GM18502 (cell line): ENCODE results near the gene ABCC11.

Experiments
- ATAC-seq: cut with Tn5 transposase; IDR thresholded peaks from one replicate; pipeline ENCODE4 v1.9.1; 2021; ENCODE audit warnings: mild to moderate bottlenecking; ENCODE audit not compliant: unreplicated experiment, poor library complexity

The ABCC11 gene

DNA sequence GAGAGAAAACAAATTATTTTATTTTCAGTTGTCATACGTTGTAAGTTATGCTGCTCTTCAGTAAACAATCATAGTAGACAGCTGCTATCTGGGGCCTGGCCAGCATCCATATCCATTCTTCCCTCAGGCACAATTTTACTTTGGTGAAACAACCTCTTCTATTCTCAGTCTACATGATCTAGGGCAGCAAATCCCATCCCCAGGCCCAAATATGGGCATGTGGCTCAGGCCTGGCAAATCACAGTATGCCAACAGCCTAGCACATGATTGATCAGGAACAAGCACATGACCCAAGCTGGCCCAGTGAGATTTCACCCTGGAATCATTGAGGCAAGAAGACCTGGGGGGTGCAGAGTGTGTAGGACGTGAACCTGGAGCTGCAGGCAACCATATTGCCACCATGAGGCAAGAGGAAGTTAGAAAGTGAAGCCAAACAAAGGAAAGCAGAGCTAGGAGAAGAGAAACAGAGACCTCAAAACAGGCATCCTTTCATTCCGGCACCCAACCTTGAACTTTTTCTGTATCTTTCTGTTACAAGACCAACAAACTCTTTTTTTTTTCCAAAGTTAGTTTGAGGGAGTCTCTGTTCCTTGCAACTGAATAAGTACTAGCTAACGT is 81.3 kb downstream of the ABCC11 start:
- ATAC-seq, result no peak

DNA sequence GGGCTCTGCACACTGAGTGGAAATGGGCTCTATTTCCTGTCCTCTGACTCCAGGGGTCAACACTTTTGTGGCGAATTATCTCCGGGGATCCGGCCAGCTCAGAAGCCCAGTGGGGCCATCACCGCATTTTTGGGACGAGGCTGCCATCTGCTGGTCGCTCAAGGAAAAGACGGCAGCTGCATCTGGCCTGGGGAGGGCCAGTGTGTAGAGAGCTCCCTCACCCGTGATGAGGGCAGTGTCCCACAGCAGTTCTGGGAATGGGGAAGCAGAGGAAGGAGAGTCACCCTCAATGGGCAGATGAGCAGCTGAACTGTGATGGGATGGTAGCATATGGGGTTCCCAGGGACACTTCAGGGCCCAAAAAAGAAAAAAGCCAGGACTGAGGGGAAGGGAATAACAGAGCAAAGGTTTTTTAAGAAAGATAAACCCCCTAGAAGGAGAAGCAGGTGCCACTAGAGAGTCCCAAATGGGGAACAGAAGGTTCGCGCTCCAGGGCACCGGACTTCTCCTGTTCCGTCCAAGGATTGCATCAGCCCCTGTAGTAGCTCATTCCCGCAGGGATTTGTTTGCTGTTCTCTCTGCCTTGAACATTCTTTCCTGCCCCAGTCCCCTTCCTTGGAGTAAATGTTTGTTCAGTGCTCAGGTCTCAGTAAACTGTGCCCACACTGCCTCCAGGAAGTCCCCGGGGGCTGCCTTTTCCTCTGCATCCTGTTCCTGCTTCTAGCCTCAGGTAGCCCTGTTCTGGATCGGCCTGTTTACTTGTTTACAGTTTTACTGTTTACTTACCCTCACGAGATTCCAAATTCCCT is 82.2 kb downstream of the ABCC11 start:
- peak; percentile 85 for ATAC-seq

DNA sequence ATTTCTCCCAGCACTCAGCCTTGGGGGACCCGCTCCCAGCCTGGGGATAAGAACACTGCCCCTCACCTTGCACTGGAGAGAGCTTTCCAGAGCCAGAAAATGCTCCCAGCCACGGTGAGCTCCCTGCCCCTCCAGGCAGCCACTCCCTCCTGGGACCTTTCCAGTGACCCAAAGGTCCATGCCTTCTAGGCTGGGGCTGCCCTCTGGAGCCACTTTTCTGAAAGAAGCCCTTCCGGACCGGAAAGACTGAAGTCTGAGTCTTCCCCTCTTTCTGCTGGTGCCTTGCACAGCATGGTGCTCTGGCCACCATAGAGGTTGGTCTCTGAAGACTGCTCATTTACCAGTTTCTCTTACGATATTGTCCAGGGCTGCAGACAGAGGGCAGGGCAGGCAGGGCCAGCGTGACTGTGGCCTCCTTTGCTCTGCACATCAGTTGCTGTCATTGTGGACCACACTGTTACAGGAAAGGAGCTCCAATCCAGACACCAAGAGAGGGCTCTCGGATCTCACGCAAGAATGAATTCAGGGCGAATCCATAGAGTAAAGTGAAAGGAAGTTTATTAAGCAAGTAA is 84.4 kb downstream of the ABCC11 start:
- ATAC-seq, result no peak

DNA sequence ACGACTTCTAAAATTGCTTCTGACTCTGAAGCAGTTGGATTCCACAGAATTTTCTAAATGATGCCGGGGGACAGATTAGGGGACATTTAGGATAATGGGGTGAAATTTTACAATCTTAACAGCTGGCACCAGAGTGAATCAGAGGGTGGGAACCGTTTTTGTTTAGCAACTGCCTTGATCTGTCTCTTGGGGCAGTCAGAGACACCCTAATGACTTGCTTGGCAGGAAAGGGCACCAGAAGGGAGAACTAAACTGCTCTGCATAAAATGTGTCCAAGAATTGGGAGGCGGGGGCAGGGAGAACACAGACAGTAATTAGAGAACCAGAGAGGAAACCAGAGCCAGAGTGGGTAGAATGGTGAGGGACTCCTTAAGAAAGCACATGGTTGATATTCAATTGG is 85.4 kb downstream of the ABCC11 start:
- ATAC-seq, result no peak

DNA sequence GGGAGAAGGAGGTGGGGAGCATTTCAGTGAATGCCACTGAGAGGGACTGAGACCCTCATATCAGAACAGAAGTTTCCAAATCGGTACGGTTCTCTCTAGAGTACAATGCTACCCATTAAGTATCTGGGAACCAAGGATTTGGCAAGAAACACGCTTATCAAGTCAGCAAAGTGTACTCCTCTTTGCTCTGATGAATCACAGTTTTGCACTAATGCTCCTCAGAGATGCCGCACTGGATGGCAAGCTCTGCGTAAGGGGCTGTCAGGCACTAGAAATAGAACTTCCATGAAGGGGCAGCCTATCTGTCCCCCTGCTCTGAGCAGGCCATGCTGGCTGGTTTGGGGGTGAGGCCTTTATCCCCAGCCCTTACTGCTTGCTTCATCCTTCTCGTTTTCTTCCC is 86.8 kb downstream of the ABCC11 start:
- ATAC-seq, result no peak

DNA sequence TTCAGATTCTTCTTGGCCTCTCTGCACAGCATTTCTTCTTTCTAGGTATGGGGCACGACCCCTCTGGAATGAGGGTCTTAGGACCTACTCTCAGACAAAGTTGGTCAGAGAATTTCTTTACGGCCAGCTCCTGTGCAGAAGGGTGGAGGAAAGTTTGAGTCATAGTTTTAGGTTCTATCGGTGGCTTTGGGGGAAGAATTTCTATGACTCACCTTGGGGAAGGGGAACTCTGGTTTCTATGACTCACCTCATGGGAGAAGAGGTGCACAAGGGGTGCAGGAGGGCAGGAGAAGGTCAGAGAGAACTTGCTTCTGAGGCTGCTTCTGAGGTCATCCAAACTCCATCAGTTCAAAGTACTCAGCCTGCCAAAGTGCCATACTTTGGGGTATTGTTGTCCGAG is 89.0 kb downstream of the ABCC11 start:
- ATAC-seq, result peak; percentile 83

DNA sequence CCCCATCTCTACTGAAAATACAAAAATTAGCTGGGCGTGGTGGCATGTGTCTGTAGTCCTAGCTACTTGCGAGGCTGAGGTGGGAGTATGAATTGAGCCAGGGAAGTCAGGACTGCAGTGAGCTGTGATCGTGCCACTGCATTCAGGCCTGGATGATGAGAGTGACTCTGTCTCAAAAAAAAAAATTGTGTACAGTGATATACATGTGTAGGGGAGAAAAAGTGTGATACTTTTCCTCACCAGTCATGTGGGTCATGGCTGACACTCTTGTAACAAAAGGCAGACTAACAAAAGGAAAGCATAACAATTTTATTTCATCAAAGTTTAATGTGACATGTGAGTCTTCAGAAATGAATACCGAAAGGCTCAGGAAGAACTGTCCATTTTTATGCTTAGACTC is 89.5 kb downstream of the ABCC11 start:
- no peak for ATAC-seq

DNA sequence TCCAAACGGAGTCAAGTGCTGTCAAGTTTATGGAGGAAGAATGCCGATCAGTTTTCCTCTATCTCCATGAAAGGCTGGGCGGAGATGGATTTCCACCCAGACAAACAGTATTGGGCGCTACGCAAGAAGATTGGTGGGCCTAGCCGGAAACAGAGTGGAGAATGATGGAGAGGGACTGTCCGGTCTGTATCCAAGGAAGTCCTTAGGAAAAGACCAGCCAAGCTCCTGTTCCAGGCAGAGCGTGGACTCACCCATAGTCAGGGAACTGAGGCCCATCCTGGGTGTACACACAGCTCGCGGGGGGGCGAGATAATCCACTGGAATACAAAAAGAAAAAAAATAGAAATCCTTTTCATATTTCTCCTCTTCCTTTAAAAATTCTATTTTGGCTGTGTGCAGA is 90.0 kb downstream of the ABCC11 start:
- ATAC-seq, result no peak

DNA sequence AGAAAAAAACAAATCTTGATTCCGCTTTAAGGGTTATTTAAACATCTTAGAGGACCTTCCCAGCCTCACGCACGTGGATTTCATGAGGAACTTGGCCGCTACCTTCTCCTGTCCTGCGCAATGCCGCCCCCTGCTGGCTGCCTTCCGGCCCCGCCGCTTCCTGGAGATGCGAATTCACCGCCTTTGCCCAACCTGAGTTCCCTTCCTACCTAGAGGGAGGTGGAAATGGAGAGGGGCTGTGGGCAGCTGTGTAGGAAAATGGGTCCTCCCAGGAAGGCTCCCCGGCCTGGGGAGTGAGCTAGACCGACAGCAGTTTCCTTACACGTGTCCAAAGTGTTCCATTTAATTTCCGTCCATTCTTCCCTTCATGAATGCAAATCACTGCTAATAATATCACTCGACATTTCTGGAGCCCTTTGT is 90.5 kb downstream of the ABCC11 start:
- ATAC-seq, result no peak

DNA sequence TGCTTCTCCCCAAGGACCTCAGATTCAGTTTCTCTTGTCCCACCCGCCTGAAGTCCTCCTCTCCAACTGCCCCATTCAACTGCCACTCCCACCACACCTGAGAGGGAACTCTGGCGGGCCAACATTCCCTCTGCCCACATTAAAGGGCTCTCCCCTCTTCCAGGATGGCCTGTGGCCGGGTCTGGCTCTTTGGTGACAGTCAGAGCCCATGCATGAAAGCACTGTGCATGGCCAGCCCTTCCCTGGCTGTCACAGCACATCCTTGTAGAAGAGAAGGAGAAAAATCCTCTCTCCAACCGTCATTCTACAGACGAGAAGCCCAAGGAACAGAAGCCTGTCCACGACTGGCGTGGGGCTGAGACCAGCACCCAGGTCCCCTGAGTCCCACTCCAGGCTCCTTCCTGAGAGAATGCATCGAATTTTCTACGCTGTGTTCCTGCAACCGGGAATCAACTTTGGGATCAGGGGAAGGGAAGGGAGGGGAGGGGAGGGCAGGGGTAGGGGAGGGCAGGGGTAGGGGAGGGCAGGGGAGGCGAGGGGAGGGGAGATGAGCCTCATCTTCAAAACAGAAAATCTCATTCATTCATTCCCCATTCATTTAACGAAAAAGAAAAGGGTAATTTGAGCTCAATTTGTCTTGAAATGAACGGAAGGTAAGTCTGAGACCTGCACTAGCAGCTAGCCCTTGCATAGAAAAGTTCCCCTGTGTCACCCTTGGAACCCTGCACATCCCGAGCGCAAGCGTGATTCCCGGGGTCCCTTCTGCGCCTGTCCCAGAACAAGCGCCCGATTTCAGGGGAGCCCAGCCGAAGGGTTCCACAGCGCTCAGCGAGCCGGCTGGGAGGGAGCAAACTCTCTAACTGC is 91.2 kb downstream of the ABCC11 start, which contains the start of gene ABCC12:
TSS of gene ABCC12 (minus strand) at position 68 of the 864 bp plus-strand sequence. CDS start 9,569 bp downstream, outside the sequence.
- ATAC-seq, result no peak

DNA sequence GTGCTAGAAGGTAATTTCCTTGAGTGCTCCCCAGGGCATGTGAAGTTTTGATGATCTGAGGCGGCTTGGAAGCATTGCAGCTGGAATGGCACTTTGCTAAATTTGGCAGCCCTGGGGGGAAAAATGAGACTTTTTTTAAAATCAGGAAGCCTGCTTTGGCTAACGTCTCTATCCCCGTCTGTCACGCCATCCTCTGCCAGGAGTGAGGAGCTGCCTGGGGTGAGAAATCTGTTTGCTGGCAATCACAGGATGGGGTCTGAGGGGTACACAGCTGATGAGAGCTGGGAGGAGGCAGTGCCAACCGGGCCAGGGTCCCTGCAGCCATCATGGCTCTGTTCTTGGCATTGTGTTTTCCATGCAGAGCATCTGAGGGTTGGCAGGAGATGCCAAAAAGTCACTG is 93.6 kb downstream of the ABCC11 start:
- ATAC-seq, result no peak

DNA sequence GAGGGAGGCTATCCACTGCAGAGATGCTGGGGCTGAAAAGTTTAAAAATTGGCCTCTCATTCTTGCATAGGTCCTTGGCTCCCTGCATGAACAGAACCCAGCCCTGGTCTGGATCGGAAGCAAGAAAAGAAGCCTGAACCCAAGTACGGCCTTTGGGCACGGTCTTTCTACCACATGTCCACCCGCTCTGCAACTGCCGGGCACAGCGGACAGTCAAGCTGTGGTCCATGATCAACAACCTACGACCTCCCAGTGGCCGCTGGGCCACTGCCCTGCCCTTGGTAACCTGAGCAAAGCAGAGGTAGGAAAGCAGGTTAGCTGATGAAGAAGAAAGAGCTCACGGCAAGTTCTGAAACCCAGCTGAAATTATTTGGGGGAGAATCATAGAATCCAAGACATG is 95.1 kb downstream of the ABCC11 start:
- no peak for ATAC-seq

DNA sequence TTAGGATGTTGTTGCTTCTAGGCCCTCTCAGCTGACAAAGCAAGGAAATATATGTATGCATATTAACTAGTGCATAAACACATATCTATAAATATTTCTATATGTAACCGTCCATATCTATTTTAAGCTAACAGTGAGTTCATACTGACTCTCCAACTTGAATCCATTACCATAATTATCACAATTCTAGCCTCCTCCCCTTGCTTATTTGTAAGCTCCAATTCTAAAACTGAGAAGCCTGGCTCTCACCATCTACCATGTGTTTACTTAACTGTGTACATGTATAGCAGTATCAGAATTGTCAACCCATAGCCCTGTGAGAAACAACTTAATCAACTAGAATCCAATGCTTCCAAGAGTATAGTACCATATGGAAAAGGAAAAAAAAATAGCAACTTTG is 96.6 kb downstream of the ABCC11 start:
- ATAC-seq, result no peak

DNA sequence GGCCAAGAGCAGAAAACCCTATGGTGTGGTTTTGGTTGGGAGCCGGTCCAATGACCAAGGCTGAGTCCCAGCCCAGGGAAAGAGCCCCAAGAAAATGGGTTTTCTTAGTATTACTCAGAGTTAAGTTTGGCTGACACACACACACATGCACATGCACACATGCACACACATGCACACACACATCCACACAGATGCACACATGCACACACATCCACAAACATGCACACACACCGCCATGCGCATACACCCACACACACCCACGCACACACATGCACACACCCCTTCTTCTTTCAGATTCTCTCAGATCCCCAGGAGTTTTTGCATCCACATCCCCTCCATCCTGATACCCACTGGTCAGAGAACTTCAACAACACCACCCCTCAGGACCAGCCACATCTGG is 100.6 kb downstream of the ABCC11 start:
- no peak for ATAC-seq

DNA sequence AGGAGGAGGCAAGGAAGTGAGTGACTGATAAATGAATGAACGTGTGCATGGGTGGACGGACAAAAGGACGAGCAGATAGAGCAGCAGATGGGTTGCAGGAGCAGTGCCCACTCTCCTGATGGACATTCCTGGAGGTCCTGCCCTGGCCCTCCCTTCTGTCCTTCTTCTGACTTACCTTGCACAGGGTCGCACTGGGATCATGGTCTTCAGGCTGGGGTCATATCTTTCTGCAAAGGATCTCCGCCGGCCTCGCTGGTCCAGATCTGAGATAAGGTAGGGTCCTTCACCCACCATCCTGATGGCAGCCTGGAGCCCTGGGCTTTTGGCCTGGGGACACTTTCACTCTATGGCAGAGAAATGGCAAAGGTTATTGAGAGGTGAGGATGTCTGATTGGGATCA is 101.2 kb downstream of the ABCC11 start:
- ATAC-seq, result no peak

DNA sequence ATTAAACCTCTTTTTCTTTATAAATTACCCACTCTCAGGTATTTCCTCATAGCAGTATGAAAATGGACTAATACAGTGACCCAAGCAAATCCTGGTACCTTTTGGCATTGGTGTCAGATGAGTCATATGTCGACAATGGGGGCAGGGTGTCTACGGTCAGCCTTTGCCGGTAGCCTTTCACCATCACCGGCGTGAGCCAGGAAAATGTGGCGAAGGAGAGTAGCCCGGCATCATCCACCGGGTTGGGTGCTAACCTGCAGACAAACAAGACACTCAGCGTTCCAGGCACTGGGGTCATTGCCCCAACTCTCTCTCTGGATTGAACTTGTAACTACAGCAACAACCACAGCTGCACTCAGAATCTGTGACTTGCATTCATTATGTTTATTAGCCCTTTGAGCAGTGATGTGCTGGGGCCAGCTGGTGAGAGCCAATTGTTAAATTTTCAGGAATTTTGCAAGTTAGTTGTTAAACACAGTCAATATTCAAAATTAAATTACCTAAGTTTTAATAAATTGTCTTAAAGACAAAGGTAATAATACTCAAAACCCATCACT is 103.4 kb downstream of the ABCC11 start:
- ATAC-seq, result no peak

DNA sequence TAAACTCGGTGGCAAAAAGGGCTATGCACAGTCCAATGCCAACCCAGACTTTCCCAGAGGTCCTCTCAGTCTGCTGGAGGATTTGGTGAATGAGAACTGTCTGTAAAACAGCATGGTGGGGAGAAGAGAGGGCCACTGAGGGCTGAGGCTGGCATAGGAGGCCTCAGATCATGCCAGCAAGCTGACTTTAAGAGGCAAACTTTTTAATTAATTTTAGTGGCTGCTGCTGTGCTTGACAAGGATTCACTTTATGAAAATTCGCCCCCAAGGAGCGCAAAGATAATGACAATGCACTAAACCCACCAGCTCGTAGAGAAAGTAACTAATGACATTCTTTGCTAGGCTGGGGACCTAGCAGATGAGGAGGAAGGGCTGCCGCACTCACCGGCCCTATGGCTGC is 106.5 kb downstream of the ABCC11 start:
- ATAC-seq, result no peak

DNA sequence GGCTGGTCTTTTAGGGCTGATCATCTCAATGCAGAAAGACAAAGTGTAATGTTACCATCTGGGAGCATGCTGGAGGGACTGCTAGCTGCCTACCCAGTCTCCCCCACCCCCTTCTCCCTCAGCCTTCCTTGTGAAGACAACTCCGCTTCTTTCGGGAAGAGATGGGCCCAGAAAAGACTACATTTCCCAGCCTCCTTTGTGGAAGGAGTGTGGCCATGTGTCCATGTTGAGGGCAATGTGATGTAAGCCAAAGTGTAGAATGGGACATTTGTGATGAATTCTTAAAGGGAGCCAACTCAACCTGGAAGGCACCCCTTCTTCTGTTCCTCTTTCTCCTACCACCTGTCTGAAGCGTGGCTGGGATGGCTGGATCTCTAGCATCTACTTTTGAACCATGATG is 107.8 kb downstream of the ABCC11 start:
- no peak for ATAC-seq

DNA sequence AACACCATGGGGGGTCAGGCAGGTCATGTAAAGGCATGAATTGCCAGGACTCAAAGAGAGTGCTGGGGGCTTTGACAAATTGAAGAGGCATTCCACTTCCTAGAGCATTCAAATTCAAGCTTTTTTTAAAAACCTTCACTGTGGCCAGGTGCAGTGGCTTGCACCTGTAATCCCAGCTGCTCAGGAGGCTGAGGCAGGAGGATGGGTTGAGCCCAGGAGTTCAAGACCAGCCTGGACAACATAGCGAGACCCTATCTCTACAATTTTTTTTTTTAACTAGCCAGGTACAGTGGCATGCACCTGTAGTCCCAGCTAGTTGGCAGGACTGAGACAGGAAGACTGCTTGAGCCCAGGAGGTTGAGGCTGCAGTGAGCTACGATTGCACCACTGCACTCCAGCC is 108.8 kb downstream of the ABCC11 start:
- ATAC-seq, result no peak

DNA sequence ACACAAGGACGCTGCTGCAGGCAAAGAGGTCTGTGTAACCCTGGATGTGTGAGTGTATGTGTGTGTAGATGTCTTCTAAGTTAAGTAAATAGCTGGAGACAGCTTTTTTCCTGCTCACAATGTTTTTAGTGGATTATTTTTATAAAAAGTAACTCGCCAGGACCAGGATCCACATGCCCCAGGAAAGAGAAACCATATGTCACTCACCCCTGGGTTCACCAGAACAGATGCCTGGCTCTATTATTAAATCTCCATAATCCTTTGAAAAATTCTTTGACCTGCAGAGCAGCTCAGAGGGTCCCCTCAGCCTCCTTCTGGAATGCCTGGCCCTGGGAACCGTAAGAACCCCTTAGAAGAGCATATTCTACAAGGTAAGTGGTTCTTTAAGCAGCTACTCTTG is 109.5 kb downstream of the ABCC11 start:
- no peak for ATAC-seq
